ENCODE data around the gene KLHL4.
"Not testable (repeated sequence)": the region's sequence is repeated elsewhere in the genome, so short reads cannot be mapped to it uniquely, and the experiment has no call there.

Gene KLHL4

DNA sequence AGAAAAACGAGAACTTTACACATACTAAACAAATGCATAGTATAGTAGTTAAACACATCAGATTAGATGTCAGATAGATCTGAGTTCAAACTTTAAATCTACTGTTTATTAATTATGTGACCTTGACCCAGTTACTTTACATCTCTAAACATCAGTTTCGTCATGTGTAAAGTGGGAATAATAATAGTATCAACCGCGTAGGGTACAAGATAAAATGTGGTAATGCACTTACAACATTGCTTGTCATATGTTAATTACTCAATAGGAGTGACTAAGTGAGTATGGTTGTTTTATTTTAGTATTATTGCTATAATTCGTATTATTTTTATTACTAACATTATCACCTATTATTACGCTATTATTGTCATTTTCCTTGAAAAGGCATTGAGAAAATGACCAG is 144.2 kb downstream of the KLHL4 start:
- DNase-seq (ENCODE audit: low read depth): no peak

DNA sequence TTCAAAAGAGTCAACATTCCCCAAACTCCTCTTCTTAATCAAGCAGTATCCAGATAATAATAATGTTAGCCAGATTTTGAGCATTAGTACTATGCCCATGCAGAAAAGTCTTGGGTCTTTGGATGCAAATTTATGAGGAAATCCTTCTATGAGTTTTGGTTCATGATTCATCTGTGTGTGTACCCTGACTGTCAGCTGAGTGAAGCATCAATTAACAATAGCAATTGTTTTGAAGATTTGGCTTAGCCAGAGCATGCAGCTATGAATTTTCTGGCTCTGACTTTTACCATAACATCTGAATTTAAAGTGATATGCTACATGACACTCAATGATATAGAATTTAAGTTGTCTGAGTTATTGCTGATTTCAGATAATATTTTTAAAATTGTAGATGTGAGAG is 145.8 kb downstream of the KLHL4 start:
- DNase-seq (ENCODE audit: low read depth): no peak

- no peak for DNase-seq (ENCODE audit: low read depth)
These were observed 146.8 kb downstream of the KLHL4 start for GRCh38 chrX:87664381-87664780.

DNA sequence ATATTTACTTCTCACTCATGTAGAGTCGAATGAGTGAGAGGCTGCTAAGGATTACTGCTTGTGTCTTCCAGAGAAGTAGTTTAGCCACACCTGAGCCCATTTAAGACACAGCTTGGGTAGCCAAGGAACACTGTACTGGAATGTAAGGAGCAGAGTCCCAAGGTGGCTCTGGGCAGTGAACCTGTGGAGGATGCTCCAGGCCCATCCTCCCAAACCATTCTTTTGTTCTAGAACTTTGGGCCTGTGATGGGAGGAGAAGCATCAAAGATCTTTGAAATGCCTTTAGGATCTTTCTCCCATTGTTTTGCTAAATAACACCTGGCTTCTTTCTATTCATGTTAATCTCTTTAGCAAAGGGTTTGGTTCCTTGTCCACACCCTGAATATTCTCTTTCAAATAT is 162.2 kb downstream of the KLHL4 start:
- no peak for DNase-seq (ENCODE audit: low read depth)

- no peak for DNase-seq (ENCODE audit: low read depth)
These were observed 170.1 kb downstream of the KLHL4 start for GRCh38 chrX:87687703-87688102.

DNA sequence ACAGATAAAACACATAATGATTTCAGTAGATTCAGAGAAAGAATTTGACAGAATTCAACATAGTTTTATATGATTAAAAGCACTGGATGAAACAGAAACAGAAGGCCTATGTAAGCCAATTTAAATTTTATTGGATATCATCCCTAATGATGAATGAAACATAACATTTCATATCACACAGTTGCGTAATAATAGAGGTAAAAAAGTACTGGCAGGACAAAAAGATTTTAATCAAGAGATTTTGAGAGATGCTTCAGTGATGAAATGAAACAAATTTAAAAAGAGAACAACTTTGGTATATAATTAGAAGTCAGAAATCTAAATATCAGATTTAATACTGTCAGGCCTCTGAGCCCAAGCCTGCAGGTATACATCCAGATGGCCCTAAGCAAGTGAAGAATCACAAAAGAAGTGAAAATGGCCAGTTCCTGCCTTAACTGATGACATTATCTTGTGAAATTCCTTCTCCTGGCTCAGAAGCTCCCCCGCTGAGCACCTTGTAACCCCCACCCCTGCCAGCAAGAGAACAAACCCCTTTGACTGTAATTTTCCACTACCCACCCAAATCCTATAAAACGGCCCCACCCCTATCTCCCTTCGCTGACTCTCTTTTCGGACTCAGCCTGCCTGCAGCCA is 170.6 kb downstream of the KLHL4 start:
- DNase-seq (ENCODE audit: low read depth): not testable (repeated sequence)

DNA sequence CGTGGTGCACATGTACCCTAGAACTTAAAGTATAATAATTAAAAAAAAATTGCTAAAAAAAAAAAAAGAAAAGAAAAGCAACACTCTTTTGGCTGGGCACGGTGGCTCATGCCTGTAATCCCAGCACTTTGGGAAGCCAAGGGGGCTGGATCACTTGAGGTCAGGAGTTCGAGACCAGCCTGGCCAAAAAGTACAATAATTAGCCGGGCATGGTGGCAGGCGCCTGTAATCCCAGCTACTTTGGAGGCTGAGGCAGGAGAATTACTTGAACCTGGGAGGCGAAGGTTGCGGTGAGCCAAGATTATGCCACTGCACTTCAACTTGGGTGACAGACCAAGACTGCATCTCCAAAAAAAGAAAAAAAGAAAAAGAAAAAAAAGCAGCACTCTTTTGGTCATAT is 171.6 kb downstream of the KLHL4 start:
- DNase-seq (ENCODE audit: low read depth): not testable (repeated sequence)

- no peak for DNase-seq (ENCODE audit: low read depth)
These were observed 175.6 kb downstream of the KLHL4 start for GRCh38 chrX:87693204-87693603.

- DNase-seq (ENCODE audit: low read depth): no peak
These were observed 179.8 kb downstream of the KLHL4 start for GRCh38 chrX:87697409-87697808.

GRCh38 chrX:87702795-87703194 is 185.2 kb downstream of the KLHL4 start:
- DNase-seq (ENCODE audit: low read depth): no peak

DNA sequence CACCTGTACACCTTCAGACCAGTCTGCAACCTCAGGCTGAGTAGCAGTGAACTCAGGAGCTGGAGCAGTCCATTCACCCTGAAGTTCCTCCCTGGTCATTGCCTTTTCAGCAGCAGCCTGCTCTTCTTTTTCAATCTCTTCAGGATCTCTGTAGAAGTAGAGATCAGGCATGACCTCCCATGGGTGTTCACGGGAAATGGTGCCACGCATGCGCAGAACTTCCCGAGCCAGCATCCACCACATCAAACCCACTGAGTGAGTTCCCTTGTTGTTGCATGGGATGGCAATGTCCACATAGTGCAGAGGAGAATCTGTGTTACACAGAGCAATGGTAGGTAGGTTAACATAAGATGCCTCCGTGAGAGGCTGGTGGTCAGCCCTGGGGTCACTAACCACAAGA is 185.9 kb downstream of the KLHL4 start:
- not testable (repeated sequence) for DNase-seq (ENCODE audit: low read depth)

- DNase-seq (ENCODE audit: low read depth): no peak
These were observed 188.5 kb downstream of the KLHL4 start for GRCh38 chrX:87706134-87706533.

- DNase-seq (ENCODE audit: low read depth): no peak
These were observed 193.0 kb downstream of the KLHL4 start for GRCh38 chrX:87710580-87710979.
